ENCODE measurements around the gene EIF4G3. TPM values are rescaled to one million over a fixed set of nuclear protein-coding genes. Genes with fewer than 3 reads are reported as not detected.

EIF4G3 gene
- total RNA-seq, 4 donors from 2014 or later = 18.8 to 75.0 (median 34.9) TPM

GRCh38 chr1:21152423-21153100 is 24.1 kb downstream of the EIF4G3 start:
- Histone ChIP-seq H3K4me3 (no peak overlapping the region), H3K27me3 (no peaks in the 10 kb centered on the region), H3K9me3 (no peaks in the 10 kb centered on the region), H3K36me3 (no peaks in the 10 kb centered on the region), H3K4me1 (no peaks in the 10 kb centered on the region), H3K27ac (no peak overlapping the region)
- DNase-seq = no peak
- TF ChIP-seq CTCF (IDR thresholded peaks at IDR 0.05) (no peak), POLR2A (IDR thresholded peaks at IDR 0.05) (no peak)
- intact Hi-C loops (cut with DNase I; ENCODE audit: low total_unique reads) = no loop called here

GRCh38 chr1:21149855-21150432 is 26.8 kb downstream of the EIF4G3 start:
- Histone ChIP-seq H3K36me3 (no peaks in the 10 kb centered on the region), H3K4me1 (no peaks in the 10 kb centered on the region), H3K4me3 (no peak overlapping the region), H3K27ac (peak overlapping the region in 1 of 2 donors; percentile 22), H3K27me3 (no peaks in the 10 kb centered on the region), H3K9me3 (no peaks in the 10 kb centered on the region)
- DNase-seq = no peak
- TF ChIP-seq POLR2A (IDR thresholded peaks at IDR 0.05) (no peak), CTCF (IDR thresholded peaks at IDR 0.05) (no peak)
- intact Hi-C loops (cut with DNase I; ENCODE audit: low total_unique reads) = no loop called here

GRCh38 chr1:21149430-21149854 is 27.3 kb downstream of the EIF4G3 start:
- TF ChIP-seq CTCF (IDR thresholded peaks at IDR 0.05) = no peak
- no peak for TF ChIP-seq POLR2A (IDR thresholded peaks at IDR 0.05)
- Histone ChIP-seq H3K4me3 (no peak overlapping the region), H3K4me1 (no peaks in the 10 kb centered on the region), H3K27me3 (no peaks in the 10 kb centered on the region), H3K9me3 (no peaks in the 10 kb centered on the region), H3K36me3 (no peaks in the 10 kb centered on the region), H3K27ac (peak overlapping the region in 1 of 2 donors; percentile 22)
- no peak for DNase-seq
- intact Hi-C loops (cut with DNase I; ENCODE audit: low total_unique reads) = no loop called here

- no peak for DNase-seq
- H3K36me3 ChIP-seq = no peaks in the 10 kb centered on the region
- no peaks in the 10 kb centered on the region for H3K27me3 ChIP-seq
- no peaks in the 10 kb centered on the region for H3K4me1 ChIP-seq
- intact Hi-C loops (cut with DNase I; ENCODE audit: low total_unique reads) = no loop called here
- H3K9me3 ChIP-seq = no peaks in the 10 kb centered on the region
- TF ChIP-seq POLR2A (IDR thresholded peaks at IDR 0.05) (no peak), CTCF (IDR thresholded peaks at IDR 0.05) (no peak)
- H3K4me3 ChIP-seq = no peak overlapping the region
- no peak overlapping the region for H3K27ac ChIP-seq
Measured at GRCh38 chr1:21143752-21144151, 32.9 kb downstream of the EIF4G3 start.

GRCh38 chr1:21143138-21143537 is 33.6 kb downstream of the EIF4G3 start:
- H3K4me1 ChIP-seq = no peaks in the 10 kb centered on the region
- no peak for DNase-seq
- intact Hi-C loops (cut with DNase I; ENCODE audit: low total_unique reads) = no loop called here
- no peak overlapping the region for H3K4me3 ChIP-seq
- no peaks in the 10 kb centered on the region for H3K36me3 ChIP-seq
- H3K27ac ChIP-seq = no peak overlapping the region
- TF ChIP-seq POLR2A (IDR thresholded peaks at IDR 0.05) = no peak
- no peak for TF ChIP-seq CTCF (IDR thresholded peaks at IDR 0.05)
- no peaks in the 10 kb centered on the region for H3K9me3 ChIP-seq
- H3K27me3 ChIP-seq = no peaks in the 10 kb centered on the region
